GM21360 (cell line): ENCODE data around the gene TRPM5.

Source experiments
- ATAC-seq: cut with Tn5 transposase; IDR thresholded peaks from one replicate; pipeline ENCODE4 v1.9.1; 2021; ENCODE audit warnings: mild to moderate bottlenecking, moderate library complexity; ENCODE audit not compliant: unreplicated experiment

TRPM5 gene

DNA sequence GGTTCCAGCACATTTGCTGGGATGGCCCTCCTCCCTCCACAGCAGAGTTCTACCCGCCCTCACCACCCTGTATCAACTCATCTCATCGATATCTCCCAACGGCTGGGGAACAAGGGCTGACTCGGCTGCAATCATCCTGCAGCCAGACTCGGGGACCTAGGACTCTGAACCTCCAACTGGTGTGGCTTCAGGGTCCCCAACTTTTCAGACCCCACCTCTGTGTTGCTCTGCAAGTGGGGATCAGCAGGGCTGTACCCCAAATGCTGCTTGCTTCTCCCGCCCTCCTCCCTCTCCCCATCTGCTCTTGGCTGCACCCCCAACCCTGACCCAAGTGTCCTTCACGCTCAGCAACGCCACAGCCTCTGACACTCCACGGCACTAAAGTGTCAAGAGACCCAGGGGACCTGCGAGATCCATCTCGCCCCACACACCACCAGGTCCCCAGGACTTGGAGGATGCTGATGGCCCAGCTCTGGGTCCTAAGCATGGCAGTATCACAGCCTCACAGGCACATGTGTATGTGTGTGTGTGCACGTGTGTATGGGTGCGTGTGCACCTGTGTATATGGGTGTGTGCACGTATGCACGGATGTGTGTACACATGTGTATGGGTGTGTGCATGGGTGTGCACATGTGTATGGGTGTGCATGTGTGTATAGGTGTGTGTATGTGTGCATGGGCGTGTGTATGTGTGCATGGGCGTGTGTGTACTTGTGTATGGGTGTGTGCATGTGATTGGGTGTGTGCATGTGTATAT, 26.9 kb upstream of the TRPM5 start:
- ATAC-seq, result no peak

GRCh38 chr11:2470495-2470894, 26.2 kb upstream of the TRPM5 start:
- no peak for ATAC-seq

DNA sequence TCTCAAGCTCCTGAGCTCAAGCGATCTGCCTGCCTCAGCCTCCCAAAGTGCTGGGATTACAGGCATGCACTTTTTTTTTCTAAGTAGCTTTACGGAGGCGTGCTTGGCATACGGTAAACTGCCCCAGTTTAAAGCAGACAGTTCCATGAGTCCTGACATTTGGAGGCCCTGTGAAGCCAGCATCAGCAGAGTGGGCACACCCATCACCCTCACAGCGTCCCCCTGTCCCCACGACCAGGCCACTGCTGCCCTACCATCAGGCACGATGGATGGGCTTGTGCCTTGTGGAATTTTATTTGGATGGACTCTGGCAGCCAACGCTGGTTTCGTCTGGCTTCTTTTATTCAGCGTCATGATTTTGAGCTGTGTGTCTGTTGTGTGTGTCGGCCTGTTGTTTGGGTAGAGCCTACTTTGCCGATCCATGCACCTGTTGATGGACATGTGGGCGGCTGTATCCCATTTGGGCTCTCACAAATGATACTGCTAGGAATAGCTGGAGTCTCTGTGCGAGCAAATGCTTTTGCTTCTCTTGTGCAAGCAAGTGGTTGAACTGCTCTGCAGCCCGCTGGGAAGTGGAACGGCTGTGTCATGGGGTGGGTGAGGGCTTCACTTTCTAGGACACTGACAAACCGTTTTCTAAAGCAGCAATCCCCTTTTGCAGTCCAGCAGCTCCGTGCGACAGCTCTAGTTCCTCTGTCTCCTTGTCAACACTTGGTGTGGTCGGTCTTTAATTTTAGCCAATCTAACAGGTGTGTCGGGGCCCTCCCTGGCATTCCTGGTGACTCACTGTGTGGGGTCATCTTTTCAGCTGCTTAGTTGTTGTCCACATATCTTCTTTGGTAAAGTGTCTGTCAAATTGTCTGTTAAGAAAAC, 24.3 kb upstream of the TRPM5 start:
- no peak for ATAC-seq

DNA sequence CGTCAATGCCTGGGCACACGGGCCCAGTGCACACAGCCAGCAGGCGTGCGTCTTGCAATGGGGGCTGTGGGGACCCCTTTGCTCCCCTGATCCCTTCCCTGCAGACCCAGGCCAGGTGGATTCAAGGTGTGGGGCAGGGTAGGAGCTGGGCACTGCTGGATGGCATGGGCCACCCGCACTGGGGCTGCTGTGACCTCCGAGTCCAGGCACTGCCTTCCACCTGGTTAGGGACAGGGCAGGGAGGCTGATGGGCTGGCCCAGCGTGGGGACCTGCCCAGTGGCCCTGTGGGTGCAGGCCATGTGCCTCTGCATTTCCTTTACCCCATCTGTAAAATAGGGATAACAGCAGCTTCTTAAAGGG, 23.4 kb upstream of the TRPM5 start:
- no peak for ATAC-seq

- ATAC-seq, result no peak
Measured at GRCh38 chr11:2466869-2467694, 22.8 kb upstream of the TRPM5 start.

DNA sequence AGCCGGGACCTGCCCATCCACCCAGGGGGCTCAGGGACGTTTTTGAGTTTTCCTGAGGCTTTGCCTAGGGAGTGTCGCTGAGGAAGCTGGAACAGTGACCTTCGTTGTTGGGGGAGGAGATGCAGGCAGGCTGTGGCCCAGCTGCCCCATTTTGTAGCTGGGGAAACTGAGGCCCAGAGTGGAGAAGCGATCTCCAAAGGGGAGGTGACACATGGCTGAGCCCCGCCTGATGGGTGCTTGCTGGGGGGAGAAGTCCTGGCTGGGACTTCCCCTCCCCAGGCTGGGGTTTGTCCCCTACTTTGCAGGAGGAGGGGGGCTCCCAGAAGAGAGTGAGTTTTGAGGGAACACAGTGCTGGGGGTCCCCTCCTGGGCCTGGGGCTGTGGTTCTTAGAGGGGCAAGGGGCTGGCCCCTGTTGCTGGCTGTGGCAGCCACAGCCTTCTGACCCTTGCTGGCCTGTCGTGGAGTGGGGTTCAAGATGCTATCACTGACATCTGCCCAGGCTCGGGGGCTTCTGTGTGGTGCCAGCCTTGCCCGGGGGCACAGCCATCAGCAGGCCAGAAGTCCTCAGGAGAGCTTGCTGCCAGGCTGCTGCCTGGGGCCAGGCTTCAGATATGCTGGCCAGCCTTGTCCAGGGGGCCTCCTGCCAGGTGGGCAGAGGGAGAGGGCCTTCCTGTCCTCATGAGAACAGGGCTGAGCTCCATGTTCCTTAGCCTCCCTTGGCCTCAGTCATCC, 21.9 kb upstream of the TRPM5 start:
- ATAC-seq, result no peak

- no peak for ATAC-seq
Measured at GRCh38 chr11:2465202-2466068, 21.1 kb upstream of the TRPM5 start.

GRCh38 chr11:2464451-2465165, 20.3 kb upstream of the TRPM5 start:
- no peak for ATAC-seq

DNA sequence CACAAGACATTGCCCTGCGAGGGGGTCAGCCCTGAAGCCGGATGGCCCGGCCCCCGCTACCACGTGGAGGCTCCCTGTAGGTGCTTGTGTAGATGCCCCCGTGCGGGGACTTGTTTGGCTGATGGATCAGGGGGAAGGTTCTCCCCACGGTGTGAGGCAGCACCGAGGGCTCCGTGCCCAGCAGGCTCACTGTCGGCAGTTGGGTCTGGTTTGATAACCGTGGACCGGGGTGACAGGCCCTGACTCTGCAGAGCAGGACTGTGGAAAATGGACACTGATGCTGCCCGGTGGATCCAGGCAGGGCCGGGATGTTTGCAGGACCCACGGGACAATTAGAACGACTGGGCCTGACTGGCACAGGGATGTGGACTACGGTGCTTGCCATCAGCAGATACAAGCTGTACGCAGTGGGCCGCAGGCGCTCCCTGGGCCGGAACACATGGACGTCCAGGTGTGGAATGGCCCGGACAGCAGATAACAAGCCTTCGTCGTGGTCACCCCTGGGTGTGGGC, 19.5 kb upstream of the TRPM5 start:
- no peak for ATAC-seq

DNA sequence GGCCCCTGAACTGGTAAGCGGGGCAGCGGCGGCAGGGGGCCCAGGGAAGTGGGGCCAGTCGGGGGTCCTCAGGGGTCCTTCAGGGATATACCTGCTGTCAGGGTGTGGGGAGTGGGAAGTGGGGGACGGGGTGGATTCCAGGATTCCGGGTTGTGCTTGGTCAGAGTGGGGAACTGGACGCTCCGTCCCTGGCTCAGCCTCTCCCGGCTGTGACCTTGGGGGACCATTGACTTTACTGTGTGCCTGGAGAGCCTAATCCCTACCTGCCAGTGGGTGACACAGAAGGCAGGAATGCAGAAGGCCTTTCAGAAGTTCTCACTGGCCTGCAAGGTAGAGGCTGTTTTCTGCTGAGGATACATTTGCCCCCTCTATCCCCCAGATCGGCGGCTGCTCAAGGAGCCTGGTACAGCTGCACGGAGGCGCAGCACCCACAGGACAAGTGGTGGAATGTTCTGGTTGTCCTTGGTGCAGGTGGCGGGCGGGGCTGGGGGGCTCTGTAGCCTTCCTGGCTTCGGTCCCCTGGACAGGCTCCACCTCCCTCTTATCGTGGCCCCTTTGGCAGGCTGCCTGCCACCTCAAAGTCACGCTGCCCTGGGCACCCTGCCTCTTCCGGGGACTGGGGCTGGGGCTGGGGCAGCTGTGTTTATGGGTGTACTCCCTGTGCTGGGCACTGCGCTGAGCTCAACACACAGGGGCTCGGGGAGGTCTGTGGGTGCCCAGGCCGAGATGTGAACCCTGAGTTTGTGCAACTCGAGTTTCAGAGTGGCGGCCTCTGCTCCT, 18.9 kb upstream of the TRPM5 start:
- ATAC-seq, result no peak

DNA sequence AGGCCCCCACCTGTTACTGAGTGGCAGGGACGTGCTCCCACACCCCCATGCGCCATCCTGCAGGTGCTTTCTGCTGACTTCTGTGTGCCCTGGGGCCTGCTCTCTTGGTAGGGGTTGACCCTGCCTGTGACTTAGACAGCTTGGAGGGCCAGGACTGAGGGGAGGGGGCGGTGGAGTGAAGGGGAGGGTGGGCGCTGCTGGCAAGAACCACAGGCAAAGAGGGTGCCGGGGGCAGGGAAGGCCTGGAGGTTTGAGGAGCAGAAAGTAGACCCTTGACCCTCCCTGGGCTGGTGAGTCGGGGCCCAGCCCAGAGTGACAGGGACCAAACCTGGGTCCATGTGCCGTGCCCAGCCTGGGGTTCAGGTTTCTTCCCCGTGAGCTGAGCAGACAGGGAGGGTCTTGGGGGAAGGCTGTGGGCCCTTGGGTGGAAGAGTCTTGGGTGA, 18.2 kb upstream of the TRPM5 start:
- no peak for ATAC-seq

DNA sequence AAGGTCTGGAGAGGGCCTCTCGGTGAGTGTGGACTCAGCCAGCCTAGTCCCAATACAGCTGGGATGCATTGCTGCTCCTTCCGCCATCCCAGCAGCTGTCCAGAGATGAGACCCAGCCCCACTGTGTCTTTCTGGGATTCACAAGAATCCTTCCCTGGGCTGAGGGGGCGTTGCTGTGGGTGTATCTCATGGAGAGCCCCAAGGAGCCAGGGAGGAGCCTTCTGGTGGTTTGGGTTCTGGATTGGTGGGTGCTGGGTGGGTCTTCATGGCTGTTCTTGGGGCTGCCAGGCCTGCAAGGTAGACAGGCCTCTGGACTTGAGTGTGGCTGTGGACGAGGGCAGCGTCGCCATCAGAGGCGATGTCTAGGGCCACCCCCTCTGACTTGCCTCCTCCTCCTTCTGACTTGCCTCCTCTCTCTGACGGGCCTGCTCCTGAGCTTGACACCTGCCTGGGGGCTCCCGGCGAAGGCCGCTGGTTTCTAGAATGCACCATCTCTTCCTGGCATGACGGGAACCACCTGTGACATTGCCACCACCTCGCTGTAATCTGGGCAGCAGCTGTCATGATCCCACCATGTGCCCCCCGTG, 17.7 kb upstream of the TRPM5 start:
- no peak for ATAC-seq

GRCh38 chr11:2461253-2461955, 17.1 kb upstream of the TRPM5 start:
- ATAC-seq, result no peak

GRCh38 chr11:2460540-2461252, 16.4 kb upstream of the TRPM5 start:
- ATAC-seq, result no peak

DNA sequence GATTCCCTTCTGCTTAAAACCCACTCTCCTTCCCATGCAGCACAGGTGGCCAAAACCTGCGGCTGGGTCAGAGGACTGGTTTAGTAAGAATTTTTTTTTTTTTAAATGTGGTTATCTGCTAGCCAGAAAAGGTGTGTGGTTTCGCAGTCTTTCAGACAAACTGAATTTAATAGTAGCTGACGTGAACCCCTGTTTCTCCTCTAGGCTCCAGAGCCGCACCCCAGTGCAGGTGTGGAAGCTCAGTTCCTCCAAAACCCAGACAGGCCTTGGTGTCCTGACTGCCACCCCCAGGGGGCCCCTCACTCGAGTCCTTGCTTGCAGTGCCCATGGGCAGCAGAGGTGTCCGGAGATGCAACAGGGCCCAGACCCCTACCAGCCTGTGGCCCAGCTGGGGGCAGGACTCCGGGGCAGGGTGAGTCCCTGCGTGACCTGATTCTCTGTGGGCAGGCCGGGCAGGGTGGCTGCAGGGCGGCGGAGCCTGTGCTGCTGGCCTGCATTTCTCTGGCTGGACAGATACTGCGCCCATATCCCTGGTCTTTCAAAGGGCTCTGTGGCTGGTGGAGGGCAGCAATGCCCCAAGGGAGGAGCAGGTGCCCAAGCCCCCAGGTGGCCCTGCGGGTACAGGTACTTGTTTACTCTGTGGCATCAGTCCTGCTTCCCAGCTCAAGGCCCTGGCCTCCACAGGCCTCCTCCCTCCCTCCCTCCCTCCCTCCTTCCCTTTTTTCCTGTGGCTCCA, 15.7 kb upstream of the TRPM5 start:
- no peak for ATAC-seq
